ENCODE data around the gene TRPM4.
"Not testable (repeated sequence)": the region's sequence is repeated elsewhere in the genome, so short reads cannot be mapped to it uniquely, and the experiment has no call there.

TRPM4 gene

DNA sequence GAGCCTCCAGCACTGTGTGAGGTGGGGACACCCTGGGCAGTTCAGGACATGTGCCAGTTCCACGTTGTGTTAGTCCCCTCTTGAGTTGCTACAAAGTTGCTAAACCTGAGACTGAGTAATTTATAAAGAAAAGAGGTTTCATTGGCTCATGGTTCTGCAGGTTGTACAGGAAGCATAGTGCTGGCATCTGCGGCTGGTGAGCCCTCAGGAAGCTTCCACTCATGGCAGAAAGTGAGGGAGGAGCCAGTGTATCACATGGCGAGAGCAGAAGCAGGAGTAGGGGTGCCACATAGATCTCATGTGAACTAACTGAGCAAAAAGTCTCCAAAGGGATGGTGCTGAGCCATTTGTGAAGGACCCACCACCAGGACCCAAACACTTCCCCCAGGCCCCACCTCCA lies 33.2 kb downstream of the TRPM4 start:
- DNase-seq (ENCODE audit: low read depth): no peak

DNA sequence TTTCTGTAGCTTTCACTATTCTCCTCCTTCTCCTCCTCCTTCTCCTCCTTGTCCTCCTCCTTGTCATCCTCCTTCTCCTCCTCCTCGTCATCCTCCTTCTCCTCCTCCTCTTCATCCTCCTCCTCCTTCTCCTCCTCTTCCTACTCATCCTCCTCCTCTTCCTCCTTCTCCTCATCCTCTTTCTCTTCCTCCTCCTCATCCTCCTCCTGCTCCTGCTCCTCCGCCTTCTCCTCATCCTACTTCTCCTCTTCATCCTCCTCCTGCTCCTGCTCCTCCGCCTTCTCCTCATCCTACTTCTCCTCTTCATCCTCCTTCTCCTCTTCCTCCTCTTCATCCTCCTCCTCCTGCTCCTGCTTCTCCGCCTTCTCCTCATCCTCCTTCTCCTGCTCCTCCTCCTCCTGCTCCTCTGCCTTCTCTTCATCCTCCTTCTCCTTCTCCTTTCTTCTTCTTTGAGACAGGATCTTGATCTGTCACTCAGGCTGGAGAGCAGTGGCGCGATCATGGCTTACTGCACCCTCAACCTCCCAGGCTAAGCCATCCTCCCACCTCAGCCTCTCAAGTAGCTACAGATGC lies 36.3 kb downstream of the TRPM4 start:
- DNase-seq (ENCODE audit: low read depth): no peak

DNA sequence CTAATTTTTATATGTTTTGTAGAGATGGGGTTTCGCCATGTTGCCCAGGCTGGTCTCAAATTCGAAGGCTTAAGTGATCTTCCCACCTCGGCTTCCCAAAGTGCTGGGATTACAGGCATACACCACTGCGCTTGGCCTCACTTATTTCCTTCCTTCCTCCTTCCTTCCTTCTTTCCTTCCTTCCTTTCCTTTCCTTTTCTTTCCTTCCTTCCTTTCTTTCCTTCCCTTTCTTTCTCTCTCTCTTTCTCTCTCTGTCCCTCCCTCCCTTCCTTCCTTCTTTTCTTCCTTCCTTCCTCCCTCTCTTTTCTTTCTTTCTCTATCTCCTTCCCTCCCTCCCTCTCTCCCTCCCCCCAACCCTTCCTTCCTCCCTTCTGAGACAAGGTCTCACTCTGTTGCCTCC lies 36.8 kb downstream of the TRPM4 start:
- DNase-seq (ENCODE audit: low read depth): no peak

DNA sequence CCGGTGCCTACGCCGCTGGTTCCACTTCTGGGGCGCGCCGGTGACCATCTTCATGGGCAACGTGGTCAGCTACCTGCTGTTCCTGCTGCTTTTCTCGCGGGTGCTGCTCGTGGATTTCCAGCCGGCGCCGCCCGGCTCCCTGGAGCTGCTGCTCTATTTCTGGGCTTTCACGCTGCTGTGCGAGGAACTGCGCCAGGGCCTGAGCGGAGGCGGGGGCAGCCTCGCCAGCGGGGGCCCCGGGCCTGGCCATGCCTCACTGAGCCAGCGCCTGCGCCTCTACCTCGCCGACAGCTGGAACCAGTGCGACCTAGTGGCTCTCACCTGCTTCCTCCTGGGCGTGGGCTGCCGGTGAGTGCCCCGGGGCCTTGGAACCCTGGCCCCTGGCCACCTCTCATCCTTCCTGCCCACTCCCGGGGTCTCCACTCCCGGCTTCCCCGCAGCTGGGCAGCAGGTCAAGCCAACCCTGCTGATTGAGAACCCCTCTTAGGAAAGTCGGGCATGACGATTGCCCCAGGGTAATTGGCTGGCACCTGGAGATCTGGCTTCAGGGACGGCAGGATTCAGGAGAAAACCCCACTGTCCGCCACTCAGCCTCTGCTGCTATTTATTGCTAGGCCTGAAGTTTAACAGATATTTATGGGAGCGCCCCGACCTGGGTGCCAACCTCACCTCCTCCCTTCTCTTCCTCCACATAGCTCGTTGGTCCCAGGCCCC lies 39.1 kb downstream of the TRPM4 start:
- no peak for DNase-seq (ENCODE audit: low read depth)

DNA sequence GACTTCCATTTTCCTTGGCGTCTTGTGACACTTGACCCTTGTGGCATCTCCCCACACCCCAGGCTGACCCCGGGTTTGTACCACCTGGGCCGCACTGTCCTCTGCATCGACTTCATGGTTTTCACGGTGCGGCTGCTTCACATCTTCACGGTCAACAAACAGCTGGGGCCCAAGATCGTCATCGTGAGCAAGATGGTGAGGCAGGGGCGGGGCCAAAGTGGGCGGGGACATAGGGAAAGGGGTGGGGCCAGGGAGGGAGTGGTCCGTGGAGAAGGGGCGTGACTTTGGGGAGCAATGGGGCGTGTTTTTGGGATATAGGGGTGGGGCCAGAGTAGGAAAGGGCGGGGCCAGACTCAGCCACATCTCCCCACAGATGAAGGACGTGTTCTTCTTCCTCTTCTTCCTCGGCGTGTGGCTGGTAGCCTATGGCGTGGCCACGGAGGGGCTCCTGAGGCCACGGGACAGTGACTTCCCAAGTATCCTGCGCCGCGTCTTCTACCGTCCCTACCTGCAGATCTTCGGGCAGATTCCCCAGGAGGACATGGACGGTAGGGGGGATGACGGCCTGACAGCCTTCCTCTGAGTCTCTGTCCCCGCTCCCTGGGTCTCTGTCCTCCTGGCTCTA lies 42.8 kb downstream of the TRPM4 start:
- no peak for DNase-seq (ENCODE audit: low read depth)

DNA sequence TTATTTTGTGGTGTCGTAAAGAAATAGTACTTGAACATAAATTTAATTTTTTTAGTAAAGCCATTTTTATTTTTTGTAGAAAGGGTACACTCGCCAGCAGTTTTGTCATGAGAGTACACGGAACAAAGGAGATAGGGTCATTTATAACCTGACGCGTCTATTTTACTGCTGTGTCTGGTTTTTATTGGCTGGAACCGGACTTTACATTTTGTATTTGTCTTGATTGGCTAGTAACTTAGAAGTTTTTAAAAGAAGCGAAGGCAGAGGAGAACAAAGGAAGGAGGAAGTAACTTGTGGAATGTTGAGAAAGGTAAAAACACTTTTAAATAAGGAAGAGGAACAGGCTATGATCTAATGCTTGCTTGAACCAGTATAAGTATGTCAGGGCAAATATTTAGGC lies 43.5 kb downstream of the TRPM4 start:
- no peak for DNase-seq (ENCODE audit: low read depth)

DNA sequence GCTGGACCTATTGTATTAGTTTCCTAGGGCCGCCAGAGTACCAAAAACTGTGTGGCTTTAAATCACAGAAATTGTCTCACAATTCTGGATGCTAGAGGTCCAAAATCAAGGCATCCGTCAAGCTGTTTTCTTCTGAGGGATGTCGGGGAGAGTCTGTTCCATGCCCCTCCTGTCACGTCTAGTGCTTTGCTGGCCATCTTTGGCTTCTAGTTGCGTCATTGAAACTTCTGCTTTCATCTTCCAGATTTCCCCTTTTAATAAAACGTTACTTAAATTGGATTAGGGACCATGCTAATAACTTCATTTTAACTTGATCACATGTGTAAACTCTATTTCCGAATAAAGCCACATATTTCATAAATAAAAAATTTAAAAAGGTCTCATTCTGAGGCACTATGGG lies 47.5 kb downstream of the TRPM4 start:
- DNase-seq (ENCODE audit: low read depth): no peak

DNA sequence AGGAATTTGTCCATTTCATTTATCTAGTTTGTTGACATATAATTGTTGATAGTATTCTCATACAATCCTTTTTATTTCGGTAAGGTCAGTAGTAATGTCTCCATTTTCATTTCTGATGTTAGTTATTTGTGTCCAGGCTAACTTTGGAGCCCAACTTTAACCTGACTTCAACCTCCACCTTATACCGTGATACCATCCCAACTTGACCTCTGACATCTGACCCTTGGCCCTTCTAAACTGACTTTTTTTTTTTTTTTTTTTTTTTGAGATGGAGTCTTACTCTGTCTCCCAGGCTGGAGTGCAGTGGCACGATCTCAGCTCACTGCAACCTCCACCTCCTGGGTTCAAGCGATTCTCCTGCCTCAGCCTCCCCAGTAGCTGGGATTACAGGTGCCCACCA lies 51.9 kb downstream of the TRPM4 start:
- DNase-seq (ENCODE audit: low read depth): not testable (repeated sequence)

DNA sequence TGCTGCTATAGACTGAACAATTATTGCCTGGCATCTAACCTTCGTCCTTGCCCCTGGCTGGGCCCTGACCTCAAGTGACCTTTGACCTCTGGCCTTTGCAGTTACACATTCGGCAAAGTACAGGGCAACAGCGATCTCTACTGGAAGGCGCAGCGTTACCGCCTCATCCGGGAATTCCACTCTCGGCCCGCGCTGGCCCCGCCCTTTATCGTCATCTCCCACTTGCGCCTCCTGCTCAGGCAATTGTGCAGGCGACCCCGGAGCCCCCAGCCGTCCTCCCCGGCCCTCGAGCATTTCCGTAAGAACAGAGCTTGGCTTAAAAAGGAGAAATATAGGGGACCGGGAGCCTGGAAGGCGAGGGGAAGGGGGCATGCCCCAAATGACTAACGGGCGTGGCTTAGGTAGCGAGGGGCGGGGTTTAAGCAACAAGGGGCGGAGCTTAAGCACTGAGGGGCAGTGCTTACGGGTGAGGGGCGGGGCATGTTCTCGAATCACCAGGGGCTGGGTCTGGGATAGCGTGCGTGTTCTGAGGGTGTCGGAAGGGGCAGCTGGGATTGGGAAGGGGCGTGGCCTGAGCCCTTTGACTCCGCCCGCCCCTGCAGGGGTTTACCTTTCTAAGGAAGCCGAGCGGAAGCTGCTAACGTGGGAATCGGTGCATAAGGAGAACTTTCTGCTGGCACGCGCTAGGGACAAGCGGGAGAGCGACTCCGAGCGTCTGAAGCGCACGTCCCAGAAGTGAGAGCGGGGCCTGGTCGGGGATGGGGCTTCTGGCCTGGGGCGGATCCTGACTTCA lies 52.7 kb downstream of the TRPM4 start:
- DNase-seq (ENCODE audit: low read depth): no peak

DNA sequence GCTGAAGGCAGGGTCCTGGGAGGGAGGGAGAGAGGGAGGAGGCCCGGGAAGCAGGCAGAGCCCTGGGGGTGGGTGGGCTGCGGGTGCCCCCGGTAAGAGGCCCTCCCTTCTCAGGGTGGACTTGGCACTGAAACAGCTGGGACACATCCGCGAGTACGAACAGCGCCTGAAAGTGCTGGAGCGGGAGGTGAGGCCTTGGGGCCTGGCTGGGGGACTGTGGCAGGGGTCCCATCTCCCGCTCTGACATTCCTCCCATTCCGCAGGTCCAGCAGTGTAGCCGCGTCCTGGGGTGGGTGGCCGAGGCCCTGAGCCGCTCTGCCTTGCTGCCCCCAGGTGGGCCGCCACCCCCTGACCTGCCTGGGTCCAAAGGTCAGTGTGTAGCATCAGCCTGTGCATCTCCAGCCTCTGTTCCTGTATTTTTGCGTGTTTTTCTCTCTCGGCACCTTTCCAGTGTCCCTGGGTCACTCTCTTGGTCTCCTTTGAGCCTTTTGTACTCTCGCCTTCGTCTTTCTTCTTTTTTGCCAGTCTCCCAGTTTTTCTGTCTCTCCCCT lies 53.4 kb downstream of the TRPM4 start:
- DNase-seq (ENCODE audit: low read depth): no peak

DNA sequence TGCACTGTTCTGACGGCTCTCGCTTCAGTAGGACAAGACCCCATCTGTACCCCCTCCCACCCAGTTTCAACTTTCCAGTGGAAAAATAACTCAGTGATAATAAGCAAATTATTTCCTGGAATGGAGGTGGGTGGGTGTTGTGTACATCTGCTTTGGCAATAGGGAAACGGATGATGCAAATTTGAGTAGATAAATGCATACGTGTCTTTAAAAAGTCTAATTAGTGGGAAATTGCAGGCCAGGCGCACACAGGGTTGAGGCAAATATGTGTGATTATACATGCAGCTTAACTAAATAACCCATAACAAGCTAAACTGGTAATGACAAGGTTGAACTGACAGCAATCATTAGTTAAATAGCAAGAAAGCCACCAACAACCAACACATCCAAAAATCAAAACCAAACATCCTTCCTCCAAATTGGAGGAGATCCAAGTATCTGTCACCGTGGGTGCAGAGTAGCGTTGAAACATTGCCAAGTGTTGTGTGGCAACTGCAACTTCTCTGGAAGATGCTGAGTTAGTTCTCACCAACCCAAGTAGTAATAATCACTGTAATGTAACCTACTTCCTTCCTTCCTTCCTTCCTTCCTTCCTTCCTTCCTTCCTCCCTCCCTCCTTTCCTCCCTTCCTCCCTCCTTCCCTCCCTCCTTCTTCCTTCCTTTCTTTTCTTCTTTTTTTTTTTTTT lies 54.6 kb downstream of the TRPM4 start:
- no peak for DNase-seq (ENCODE audit: low read depth)

DNA sequence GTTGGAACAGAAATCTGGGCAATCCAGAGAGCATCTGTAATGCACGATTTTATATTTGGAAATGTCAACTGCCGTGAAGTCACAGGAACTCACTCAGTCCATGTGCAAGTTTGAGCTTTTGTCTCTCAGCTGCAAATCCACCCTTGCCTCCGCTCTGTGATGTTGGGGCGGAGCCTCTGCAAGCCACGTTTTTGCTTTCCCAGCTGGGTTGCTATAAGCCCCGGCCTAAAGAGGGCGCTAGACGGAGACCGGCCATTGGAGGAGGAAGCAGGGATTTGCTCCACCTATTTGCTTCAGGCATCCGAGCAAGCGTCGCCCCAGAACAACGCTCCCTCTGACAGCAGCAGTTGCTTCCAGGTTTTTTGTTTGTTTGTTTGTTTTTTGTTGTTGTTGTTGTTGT lies 56.2 kb downstream of the TRPM4 start:
- DNase-seq (ENCODE audit: low read depth): no peak

DNA sequence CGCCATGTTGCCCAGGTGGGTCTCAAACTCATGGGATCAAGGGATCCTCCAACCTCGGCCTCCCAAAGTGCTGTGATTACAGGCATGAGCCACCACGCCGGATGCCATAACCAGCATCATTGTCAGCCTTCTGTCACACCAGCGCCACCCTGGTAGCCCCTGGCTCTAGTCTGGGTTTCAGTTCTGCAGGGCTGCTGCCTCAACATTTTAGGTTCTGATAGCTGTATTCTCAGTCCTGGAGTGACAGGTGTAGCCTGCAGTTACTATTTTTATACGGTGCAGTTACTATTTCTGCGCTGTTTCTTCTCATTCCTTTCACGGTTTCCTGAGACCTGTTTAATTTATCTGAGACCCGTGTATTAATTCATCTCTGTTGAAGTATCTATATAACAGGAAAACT lies 57.1 kb downstream of the TRPM4 start:
- no peak for DNase-seq (ENCODE audit: low read depth)

DNA sequence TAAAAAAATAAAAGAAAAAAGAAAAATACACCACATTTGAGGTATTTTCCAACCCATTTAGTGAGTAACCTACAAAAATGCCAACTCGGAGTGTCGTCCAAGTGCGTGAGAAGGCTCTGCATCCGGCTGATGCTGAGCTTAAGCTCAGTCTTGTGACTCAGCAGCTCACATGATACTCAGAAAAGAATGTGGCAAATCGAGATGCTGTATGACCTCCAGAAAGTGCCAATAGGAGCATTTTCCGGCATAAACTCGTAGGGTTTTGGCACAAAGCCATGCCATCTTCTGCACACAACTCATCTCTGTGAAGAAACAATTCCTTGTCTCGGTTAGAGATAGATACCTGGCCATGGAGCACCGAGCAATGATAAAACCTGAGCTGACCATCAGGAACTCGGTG lies 58.5 kb downstream of the TRPM4 start:
- DNase-seq (ENCODE audit: low read depth): no peak

DNA sequence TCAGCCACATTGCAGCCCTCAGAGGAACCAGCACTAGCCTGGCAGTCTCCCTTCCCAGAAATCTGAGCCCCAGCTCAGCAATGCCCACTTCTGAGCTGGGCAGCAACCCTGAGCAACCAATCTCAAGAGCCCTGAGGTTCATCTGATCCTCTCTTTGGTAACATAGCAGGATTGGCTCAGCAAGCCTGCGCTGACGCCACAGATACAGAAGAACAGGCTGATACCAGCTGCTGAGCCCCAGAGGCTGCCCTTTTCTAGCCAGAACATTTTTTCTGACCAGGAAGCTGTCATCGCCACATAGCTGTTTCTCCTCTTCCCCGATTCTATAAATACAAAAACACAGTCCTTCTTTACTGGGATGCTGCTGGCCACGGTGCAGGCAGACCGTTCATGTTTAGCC lies 59.8 kb downstream of the TRPM4 start:
- DNase-seq (ENCODE audit: low read depth): no peak

DNA sequence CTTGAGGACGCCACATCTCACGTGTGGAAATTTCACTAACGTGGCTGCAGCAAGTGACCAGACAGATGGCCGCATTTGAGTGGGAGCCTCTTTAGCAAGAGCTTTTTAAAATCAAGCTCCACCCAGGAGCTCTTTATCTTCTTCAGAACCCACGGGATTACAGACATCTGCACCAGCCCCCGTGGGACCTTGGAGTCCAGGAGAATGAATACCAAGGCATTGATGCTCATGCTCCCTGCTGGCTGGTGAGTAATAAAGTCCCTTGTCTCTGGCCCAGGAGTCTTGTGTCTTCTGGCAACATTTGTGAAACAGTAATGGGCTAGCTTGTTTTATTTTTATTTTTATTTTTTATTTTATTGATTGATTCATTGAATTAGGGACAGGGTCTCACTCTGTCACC lies 64.4 kb downstream of the TRPM4 start:
- no peak for DNase-seq (ENCODE audit: low read depth)

DNA sequence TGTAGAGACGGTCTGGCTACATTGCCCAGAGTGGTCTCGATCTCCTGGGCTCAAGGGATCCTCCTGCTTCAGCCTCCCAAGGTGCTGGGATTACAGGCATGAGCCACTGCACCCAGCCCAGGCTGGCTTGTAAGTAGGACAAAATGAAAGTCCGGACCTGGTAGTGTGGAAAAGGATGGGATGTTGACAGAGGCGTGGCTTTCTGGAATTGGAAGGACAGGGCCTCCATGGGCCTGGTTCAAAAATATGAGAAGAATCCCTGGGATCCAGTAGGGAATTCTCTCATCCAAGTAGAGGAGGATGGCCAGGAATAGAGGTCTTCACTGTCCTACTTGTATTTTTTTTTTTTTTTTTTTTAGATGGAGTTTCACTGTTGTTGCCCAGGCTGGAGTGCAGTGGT lies 64.9 kb downstream of the TRPM4 start:
- DNase-seq (ENCODE audit: low read depth): no peak

DNA sequence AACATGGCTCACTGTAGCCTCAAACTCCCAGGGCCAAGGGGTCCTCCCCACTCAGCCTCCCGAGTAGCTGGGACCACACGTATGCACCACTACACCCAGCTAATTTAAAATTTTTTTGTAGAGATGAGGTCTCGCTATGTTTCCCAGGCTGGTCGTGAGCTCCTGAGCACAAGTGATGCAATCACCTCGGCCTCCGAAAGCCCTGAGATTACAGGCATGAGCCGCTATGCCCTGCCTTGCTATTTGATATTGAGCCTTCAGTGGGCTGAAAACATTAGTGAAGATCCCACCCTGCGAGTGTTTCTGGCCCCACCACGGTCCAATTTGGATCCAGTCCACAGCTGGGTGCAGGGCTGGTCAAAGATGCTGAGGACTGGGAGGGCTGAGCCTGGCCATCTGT lies 65.9 kb downstream of the TRPM4 start:
- DNase-seq (ENCODE audit: low read depth): no peak

DNA sequence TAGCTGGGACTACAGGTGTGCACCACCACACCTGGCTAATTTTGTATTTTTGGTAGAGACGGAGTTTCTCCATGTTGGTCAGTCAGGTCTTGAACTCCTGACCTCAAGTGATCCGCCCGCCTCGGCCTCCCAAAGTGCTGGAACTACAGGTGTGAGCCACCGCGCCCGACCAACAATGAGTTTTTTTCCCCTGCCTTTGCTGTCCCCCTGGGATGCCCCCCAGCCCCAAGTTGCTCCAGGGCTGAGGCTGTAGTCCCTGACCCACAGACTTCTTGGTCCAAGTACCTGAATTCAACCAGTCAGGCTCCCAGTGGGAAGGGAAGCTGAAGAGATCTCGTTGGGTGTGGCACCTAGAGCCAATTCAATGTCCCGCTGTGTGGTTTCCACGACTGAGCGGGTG lies 66.8 kb downstream of the TRPM4 start:
- DNase-seq (ENCODE audit: low read depth): not testable (repeated sequence)

DNA sequence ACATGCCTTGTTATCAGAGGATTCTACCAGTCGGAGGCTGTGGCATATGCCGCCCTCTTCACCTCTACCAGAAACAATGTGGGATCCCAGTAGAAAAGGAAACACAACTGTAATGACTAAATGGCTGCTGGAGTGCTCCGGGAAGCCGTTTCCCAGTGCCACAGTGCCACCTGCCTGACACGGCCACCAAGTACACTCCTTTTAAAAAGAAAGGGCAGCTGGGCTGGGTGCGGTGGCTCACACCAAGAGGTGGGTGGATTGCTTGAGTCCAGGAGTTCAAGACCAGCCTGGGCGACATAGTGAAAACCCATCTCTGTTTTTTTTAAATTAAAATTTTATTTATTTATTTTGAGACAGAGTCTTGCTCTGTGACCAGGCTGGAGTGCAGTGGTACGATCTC lies 67.3 kb downstream of the TRPM4 start:
- peak; percentile 15 for DNase-seq (ENCODE audit: low read depth)

DNA sequence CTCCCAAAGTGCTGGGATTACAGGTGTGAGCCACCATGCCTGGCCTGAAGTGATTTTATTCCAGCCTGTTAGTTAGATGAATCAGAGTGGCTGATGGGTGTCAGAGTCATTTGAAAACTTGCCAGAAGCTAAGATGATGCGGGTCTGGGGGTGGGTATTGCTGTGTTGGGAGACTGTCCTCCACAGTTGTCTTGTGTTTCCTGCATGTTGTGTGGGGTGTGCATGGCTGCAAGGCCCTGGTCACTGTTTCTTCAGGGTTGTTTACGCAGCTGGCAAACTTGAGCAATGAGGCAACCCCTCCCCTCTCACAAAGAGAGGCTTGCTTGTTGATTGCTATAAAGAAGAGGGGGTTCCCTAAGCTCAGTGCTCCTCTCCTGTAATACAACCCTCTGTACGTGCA lies 71.8 kb downstream of the TRPM4 start:
- DNase-seq (ENCODE audit: low read depth): no peak

DNA sequence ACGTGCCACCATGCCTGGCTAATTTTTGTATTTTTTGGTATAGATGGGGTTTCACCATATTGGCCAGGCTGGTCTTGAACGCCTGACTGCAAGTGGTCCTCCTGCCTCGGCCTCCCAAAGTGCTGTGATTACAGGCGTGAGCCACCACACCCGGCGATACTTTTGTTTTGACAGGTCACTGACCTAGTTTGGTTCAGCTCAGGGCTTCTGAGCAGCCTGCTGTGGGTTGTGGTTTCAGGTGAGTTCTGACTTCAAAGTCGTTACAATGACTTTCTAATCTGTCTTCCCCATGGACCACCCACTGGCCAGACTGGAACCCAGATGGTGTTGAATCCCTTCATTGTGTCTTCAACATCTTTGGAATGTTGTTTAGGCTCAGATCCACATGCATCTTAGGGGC lies 73.8 kb downstream of the TRPM4 start:
- DNase-seq (ENCODE audit: low read depth): no peak
